GM15510 (cell line): ENCODE measurements around the gene LCAT.

Experiments used
- POLR2A ChIP-seq: IDR thresholded peaks from 3 replicates; pipeline ENCODE4 v1.6.1; 2011; ENCODE audit warnings: borderline replicate concordance; ENCODE audit not compliant: insufficient read length; ENCODE audit errors: extremely low read depth

LCAT gene

GRCh38 chr16:67942510-67943255 lies 1.2 kb downstream of the LCAT start:
- TF ChIP-seq POLR2A: no peak

- TF ChIP-seq POLR2A: no peak
Measured at GRCh38 chr16:67942200-67942509, 1.8 kb downstream of the LCAT start.

DNA sequence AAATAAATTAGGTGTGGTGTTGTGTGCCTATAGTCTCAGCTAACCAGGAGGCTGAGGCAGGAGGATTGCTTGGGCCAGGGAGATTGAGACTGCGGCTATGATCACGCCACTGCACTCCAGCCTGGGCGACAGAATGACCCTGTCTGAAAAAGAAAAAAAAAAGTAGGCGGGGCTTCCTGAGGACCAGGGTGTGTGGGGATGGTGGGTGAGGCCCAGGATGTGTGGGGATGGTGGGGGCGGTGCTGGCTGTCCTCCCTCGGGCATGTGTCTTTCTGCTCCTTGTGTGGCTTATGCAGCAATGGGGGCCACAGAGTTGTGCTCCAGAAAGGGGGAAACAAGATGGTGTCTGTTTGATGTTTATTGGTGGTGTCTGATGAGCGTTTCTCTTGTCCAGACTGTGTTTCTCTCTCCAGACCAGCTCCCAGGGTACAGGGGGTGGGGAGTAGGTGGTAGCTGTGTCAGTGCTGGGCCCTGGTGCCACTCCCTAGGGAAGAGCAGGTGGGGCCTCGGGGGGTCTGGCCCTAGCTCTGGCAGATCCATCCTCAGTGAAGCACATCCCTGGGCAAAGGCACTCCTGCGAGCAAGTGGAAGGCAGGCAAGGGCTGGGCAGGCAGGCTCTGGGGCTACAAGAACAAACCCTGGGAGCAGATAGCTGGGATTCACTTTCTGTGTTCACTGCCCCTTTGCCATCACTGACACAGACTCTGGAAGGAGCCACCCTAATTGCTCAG lies 2.3 kb downstream of the LCAT start:
- TF ChIP-seq POLR2A: no peak

DNA sequence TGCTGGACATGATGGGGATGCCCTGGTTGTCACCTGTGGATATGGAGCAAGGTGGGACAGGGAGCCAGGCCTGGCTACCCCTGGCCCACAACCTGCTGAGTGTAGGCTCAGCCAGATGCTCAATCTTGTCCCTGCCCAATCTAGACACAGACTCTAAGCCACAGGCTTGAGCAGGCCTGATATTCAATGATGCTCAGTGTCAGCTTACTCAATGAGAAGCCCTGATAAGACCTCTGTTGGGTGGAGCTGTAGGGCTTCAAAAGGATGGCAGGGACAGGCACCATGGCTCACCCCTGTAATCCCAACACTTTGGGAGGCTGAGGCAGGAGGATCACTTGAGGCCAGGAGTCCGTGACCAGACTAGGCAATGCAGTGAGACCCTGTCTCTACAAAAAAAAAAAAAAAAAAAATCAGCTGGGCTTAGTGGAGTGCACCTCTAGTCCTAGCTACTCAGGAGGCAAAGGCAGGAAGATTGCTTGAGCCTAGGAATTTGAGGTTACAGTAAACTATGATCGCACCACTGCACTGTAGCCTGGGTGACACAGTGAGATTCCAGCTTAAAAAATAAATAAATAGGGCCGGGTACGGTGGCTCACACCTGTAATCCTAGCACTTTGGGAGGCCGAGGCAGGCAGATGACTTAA lies 3.4 kb downstream of the LCAT start:
- TF ChIP-seq POLR2A: no peak

DNA sequence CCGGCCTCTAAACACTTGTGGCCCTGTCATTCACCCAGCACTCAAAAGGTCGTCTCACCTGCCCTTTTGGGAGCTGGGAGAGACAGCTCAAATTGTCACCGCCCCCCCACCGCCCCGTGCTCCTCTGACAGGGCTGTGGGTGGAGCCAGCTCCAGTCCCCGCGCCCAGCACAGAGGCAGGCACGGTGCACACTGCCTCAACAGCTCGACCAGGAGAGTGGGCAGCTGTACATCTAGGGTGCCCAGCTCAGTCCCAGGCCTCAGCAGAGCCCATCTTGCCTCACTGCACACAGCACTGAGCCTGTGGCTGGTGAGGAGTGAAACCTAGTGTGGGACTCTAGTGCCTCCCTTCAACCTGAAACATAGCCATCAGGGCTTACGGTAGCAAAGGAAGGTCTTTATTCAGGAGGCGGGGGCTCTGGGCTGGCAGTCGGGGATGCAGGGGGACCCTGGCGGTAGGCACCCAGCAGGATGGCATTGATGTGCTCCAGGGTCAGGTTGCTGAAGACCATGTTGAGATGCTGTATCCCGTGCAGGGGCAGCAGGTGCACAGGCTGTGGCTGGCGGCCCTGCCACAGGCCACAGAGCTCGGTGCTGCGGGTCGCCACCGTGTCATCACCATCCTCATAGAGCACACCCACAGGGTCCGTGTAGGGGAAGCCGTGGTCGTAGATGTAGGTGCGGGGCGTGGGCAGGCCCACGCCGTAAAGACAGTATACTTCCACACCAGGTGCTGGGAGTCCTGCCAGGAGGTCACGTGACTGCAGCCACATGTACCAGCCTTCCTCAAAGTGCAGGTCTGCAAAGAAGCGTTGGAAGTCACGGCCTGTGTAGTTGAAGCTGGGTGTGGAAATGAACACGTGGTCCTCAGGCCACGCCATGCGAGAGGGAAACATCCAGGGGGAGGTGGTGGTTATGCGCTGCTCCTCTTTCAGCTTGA lies 4.1 kb downstream of the LCAT start:
- TF ChIP-seq POLR2A: no peak

DNA sequence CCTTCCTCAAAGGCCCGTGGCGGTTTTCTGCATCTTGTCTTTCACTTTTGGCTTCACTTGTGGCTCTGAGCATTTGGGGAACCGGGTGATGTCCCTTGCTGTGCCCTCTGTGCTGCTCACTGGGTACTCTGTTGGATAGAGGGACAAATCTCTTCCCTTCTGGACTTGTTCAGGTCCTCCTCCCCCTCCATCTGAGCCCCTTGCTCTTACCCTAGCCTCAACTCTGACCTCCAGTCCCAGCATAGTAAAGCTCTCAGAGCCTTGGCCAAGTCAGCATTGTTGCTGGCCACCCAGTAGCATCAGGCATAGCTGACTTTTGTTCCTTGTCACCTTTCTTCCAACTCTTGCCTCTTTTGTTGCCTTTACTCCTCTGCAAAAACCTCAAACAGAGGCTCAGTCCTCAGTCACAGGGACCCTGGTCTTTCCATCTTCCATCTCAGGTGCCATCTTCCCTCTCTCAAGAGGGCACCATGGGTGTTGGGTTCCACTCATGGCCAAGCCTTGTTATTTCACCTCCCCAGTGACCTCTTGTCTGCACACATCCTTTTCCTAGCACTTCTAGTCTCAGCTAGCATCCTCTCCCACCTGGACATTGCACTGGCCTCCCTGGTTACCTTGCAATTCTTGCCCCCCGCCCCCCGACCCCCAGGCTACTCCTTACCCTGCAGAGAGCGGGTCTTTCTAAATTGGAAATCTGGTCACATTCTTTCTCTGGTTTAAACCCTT lies 6.9 kb downstream of the LCAT start:
- peak; percentile 32 for TF ChIP-seq POLR2A

DNA sequence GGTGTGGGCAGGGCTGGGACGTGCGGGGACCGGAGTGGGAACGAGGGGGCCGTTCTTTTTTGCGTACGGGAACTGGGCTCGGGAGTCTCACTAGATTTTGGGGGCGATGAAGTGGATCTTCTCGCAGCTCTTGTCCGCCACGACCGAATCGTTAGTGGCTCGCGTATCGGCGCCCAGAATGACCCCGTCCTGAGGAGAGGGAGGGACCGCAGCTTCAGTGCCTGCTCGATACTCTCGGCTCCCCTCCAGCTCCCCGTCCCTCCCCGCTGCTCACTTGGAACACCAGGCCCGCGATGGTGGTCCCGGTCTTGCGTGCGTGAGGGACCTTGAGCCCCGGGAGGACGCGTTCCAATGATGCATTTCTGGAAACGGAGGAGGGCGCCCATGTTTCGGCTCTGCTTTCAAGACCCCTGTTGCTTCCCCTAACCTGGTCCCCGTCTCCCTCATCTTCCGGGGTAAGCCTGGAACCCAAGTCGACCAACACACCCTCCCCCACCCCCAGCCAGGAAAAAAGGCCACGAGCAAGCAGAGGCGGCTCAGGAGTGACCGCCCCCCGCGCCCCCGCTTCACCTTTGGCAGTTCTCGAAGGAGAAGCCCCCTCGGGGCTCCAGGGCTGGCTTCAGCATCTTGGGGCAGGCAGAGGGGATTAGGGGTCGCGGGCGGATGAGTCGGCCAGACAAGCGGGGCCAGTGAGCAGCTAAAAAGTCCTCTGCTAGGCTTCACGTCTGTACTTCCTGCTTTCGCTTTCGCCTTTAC lies 7.6 kb downstream of the LCAT start, which contains the start of gene PSMB10:
Gene PSMB10, minus strand, starts transcription at position 727 of the 756 bp plus-strand sequence. Its CDS starts 101 bp downstream, at position 626.
- TF ChIP-seq POLR2A: peak; percentile 79

DNA sequence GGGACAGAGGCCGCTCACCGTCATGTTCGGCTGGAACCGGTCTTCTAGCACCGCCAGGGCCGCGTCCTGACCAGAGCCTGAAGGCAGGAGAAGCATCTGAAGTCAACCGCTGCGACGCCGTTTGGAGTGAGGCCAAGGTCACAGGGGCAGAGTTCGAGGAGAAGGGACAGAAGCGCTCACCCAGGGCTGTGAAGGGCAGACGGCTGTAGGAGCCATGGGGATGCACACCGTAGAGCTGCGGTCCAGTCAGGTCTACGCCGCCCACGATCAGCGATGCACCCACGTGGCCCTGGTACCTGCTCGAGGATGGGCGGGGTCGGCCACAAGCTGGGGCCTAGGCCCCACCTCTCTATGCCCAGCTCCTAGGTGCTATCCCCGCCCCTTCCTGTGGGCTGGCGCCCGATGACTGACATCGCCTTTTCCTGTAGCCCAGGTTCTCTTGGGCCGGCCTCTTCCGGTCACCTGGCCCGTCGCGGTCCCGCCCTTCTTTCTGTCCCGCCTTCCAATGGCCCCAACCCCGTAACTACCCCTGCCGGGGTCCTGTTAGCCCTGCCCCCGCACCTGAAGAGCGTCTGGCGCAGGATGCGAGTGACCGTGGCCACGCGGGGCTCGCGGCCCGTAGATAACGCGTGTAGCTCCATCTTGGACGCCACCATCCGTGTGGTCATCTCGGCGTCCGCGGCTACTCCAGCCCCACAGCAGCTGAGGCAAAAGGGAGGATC lies 8.4 kb downstream of the LCAT start:
- TF ChIP-seq POLR2A: peak; percentile 79

GRCh38 chr16:67935101-67935401 lies 8.9 kb downstream of the LCAT start:
- no peak for TF ChIP-seq POLR2A

DNA sequence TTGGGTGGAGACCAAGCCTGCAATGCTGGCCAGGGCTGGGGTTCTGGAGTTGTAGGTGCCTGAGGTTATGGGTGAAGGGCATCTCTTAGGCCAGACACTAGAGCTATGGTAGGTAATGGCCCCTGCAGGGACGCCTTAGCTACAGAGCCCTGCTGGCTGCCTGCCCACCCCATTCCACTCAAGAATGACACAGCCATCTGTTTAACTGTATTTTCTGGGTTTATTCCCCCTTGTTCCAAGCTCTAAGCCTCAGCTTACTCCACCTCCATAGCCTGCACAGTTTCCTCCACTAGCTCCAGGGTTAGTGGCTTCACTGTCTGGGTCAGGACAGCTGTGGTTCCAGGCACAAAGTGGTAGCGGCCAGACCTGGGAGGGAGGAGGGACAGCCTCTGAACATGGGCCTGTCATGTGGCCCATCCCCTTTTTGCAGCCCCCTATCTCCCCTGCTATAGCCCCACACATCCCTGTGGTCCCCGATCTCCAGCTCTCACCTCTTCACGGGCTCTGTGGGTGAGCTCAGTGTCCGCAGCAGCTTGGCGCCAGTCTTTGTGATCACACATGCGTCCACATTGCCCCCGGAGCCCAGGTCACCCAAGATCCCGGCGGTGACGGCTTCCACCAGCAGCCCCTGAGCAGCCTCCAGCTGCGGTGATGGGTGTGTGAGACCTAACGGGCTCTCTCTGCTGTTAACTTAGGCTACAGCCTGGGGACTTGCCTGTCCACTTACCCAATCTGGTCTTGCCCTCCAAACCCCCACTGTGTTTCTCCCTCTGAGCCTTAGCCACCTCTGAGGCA lies 9.4 kb downstream of the LCAT start:
- TF ChIP-seq POLR2A: no peak

- TF ChIP-seq POLR2A: no peak
Measured at GRCh38 chr16:67933805-67934204, 10.1 kb downstream of the LCAT start.

DNA sequence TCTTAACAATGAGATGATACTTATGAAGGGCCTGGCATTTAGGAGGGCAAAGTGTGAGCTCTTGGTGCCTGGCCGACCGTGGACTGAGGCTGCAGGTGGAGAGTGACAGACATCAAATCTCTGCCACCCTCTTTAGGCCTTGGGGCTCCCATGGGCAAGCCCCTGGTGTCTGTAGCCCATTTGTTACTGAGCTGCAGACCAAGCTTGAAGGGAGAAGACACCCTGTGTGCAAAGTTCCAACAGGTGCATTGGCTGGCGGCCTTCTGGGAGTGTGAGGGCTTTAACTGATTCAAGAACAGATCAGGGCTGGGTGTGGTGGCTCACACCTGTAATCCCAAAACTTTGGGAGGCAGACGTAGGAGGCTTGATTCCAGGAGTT lies 11.5 kb downstream of the LCAT start:
- TF ChIP-seq POLR2A: no peak
